ENCODE measurements around the gene RAB11FIP4. TPM values are rescaled to one million over a fixed set of nuclear protein-coding genes. Genes with fewer than 3 reads are reported as not detected.

Gene RAB11FIP4
- total and polyA plus RNA-seq, 10 of the 15 experiments (the other 5 are each of a cell fraction or from before 2014, with no cell fraction given) = 1.4 to 27.0 (median 17.6) TPM

GRCh38 chr17:31579265-31579664 lies 187.8 kb downstream of the RAB11FIP4 start (continued):
- TF ChIP-seq, protein P1, sequence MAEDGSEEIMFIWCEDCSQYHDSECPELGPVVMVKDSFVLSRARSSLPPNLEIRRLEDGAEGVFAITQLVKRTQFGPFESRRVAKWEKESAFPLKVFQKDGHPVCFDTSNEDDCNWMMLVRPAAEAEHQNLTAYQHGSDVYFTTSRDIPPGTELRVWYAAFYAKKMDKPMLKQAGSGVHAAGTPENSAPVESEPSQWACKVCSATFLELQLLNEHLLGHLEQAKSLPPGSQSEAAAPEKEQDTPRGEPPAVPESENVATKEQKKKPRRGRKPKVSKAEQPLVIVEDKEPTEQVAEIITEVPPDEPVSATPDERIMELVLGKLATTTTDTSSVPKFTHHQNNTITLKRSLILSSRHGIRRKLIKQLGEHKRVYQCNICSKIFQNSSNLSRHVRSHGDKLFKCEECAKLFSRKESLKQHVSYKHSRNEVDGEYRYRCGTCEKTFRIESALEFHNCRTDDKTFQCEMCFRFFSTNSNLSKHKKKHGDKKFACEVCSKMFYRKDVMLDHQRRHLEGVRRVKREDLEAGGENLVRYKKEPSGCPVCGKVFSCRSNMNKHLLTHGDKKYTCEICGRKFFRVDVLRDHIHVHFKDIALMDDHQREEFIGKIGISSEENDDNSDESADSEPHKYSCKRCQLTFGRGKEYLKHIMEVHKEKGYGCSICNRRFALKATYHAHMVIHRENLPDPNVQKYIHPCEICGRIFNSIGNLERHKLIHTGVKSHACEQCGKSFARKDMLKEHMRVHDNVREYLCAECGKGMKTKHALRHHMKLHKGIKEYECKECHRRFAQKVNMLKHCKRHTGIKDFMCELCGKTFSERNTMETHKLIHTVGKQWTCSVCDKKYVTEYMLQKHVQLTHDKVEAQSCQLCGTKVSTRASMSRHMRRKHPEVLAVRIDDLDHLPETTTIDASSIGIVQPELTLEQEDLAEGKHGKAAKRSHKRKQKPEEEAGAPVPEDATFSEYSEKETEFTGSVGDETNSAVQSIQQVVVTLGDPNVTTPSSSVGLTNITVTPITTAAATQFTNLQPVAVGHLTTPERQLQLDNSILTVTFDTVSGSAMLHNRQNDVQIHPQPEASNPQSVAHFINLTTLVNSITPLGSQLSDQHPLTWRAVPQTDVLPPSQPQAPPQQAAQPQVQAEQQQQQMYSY (CRISPR knock-in tag; IDR thresholded peaks at IDR 0.05) = no peak
- TF ChIP-seq NBN (IDR thresholded peaks at IDR 0.05) (no peak), RB1 (IDR thresholded peaks at IDR 0.05; ENCODE audit: borderline replicate concordance) (no peak), ASH2L (IDR thresholded peaks at IDR 0.05; ENCODE audit: borderline replicate concordance, low read depth) (no peak), SP1 (IDR thresholded peaks at IDR 0.05; ENCODE audit: low read depth, low read length) (no peak)

- no peak overlapping the region for H3K4me2 ChIP-seq (ENCODE audit: control insufficient read depth, insufficient read depth)
- no TSS peak for BruUV-seq (replicated peaks)
- ChIA-PET POLR2A (interaction anchor here (0.6 kb wide), 1 partner anchor 9 kb away, joined by 3 read pairs; no protein-coding TSS in a partner anchor), RAD21 (ENCODE audit: unreplicated experiment) (no interaction called here), CTCF (interaction anchor here (1.1 to 1.8 kb wide), 2 partner anchors 8 to 17 kb away, joined by 3 read pairs; no protein-coding TSS in a partner anchor), SMC1A (ENCODE audit: uncharacterized antibody, unreplicated experiment) (interaction anchor here (0.7 to 1.1 kb wide), 2 partner anchors 8 to 12 kb away, joined by 3 to 4 read pairs; no protein-coding TSS in a partner anchor)
- in situ Hi-C loops (cut with MboI) (no loop called here), intact Hi-C loops (cut with micrococcal nuclease; ENCODE audit: unreplicated experiment) (no loop called here)
- ATAC-seq (no peak), DNase-seq (ENCODE audit: low read depth, low spot score) (no peak), FAIRE-seq (no peak)
- H2AFZ ChIP-seq (ENCODE audit: control insufficient read depth, low read depth, low read length) = no peak overlapping the region
- no peaks in the 10 kb centered on the region for H3K9me3 ChIP-seq (replicated peaks; ENCODE audit: control insufficient read depth, insufficient read depth, low read length)
- no peak overlapping the region for H3K27ac ChIP-seq (ENCODE audit: control insufficient read depth, insufficient read depth)
- H4K20me1 ChIP-seq (ENCODE audit: control insufficient read depth, insufficient read depth) = no peaks in the 10 kb centered on the region
- no peak overlapping the region for H3K4me3 ChIP-seq
- H3K4me1 ChIP-seq (ENCODE audit: control insufficient read depth, insufficient read depth, low read length) = peaks cover 7% of the 10 kb centered on the region
- WGBS (ENCODE audit: insufficient coverage, insufficient replicate concordance, low lambda C conversion rate, missing lambda C conversion rate) = 10% methylated on average over 3 of the region's 3 CpGs
- no peaks in the 10 kb centered on the region for H3K36me3 ChIP-seq (ENCODE audit: control insufficient read depth in 2 of 2, insufficient read depth in 2 of 2, low read length in 1 of 2)
- H3K79me2 ChIP-seq (ENCODE audit: control insufficient read depth, insufficient read depth, low read length) = no peaks in the 10 kb centered on the region
- no peaks in the 10 kb centered on the region; a peak in 1 of 4 replicates for H3K27me3 ChIP-seq (replicated peaks in 1 of 2; ENCODE audit: control insufficient read depth in 2 of 2, insufficient read depth in 2 of 2, low read length in 1 of 2)
- no peak overlapping the region for H3K9ac ChIP-seq (ENCODE audit: control insufficient read depth, insufficient read depth, low read length)
- TF ChIP-seq NFYA (IDR thresholded peaks at IDR 0.05; ENCODE audit: borderline replicate concordance, low read depth, low read length) (no peak), SPI1 (IDR thresholded peaks at IDR 0.05; ENCODE audit: borderline replicate concordance, insufficient read depth, low read depth, low read length) (no peak), NFIC (IDR thresholded peaks at IDR 0.05; ENCODE audit: low read depth, low read length) (no peak), PML (IDR thresholded peaks at IDR 0.05; ENCODE audit: low read length) (no peak), ZNF207 (IDR thresholded peaks at IDR 0.05; ENCODE audit: borderline replicate concordance) (no peak), FOXK2 (IDR thresholded peaks at IDR 0.05) (no peak), EGR1 (IDR thresholded peaks at IDR 0.05; ENCODE audit: borderline replicate concordance in 1 of 2, low read depth in 2 of 2, low read length in 2 of 2) (no peak), GATAD2B (conservative IDR thresholded peaks at IDR 0.05; ENCODE audit: low read depth) (no peak), NKRF (conservative IDR thresholded peaks at IDR 0.05) (no peak), MYC (IDR thresholded peaks at IDR 0.05; ENCODE audit: insufficient read depth, insufficient read length, insufficient replicate concordance, low read length, severe bottlenecking) (no peak), ZNF24 (IDR thresholded peaks at IDR 0.05) (no peak), IKZF2 (IDR thresholded peaks at IDR 0.05) (no peak), SUPT20H (IDR thresholded peaks at IDR 0.05; ENCODE audit: borderline replicate concordance, control insufficient read depth, low read depth, low read length) (no peak), ZNF622 (IDR thresholded peaks at IDR 0.05) (no peak), JUNB (IDR thresholded peaks at IDR 0.05) (no peak)
These were observed 188.8 kb downstream of the RAB11FIP4 start for GRCh38 chr17:31580316-31580705.
